ENCODE results near the gene KCTD10. TPM values are rescaled to one million over a fixed set of nuclear protein-coding genes. Genes with fewer than 3 reads are reported as not detected.
A peak's percentile ranks its signal among the peaks of the same experiment; 100 is the strongest.

KCTD10 gene
- total RNA-seq, 2 experiments from 2014 or later: 35.7 to 38.8 TPM

- no peaks in the 10 kb centered on the region for H3K9me3 Mint-ChIP-seq (ENCODE audit: insufficient read depth)
- no peak overlapping the region for H3K4me3 Mint-ChIP-seq
- DNase-seq: no peak
- no peaks in the 10 kb centered on the region for H3K27me3 Mint-ChIP-seq (ENCODE audit: low read depth)
- H3K27ac Mint-ChIP-seq: no peak overlapping the region
- peaks cover 14% of the 10 kb centered on the region for H3K36me3 Mint-ChIP-seq (ENCODE audit: low read depth)
- H3K4me1 Mint-ChIP-seq (ENCODE audit: low read depth): peaks cover 45% of the 10 kb centered on the region
- no peak for ATAC-seq
- CTCF ChIA-PET: no interaction called here
- POLR2A ChIA-PET: interaction anchor here (1.4 kb wide), 1 partner anchor 10 kb away, joined by 7 read pairs; the partner anchor contains the start of genes KCTD10 and UBE3B
Measured at GRCh38 chr12:109466821-109467220, 10.3 kb downstream of the KCTD10 start.

- no peak for ATAC-seq
- Mint-ChIP-seq H3K36me3 (ENCODE audit: low read depth) (peaks cover 14% of the 10 kb centered on the region), H3K4me1 (ENCODE audit: low read depth) (peaks cover 49% of the 10 kb centered on the region), H3K27me3 (ENCODE audit: low read depth) (no peaks in the 10 kb centered on the region), H3K9me3 (ENCODE audit: insufficient read depth) (no peaks in the 10 kb centered on the region), H3K4me3 (no peak overlapping the region), H3K27ac (no peak overlapping the region)
- ChIA-PET CTCF (no interaction called here), POLR2A (interaction anchor here (1.4 kb wide), 1 partner anchor 11 kb away, joined by 7 read pairs; the partner anchor contains the start of genes KCTD10 and UBE3B)
- no peak for DNase-seq
Measured at GRCh38 chr12:109466305-109466704, 10.8 kb downstream of the KCTD10 start.

GRCh38 chr12:109464642-109465351 lies 12.3 kb downstream of the KCTD10 start:
- Mint-ChIP-seq H3K9me3 (ENCODE audit: insufficient read depth) (no peaks in the 10 kb centered on the region), H3K27me3 (ENCODE audit: low read depth) (no peaks in the 10 kb centered on the region), H3K4me1 (ENCODE audit: low read depth) (peaks cover 47% of the 10 kb centered on the region), H3K36me3 (ENCODE audit: low read depth) (peaks cover 16% of the 10 kb centered on the region), H3K4me3 (no peak overlapping the region), H3K27ac (no peak overlapping the region)
- CTCF ChIA-PET: interaction anchor here (1.6 kb wide), 1 partner anchor 32 kb away, joined by 4 read pairs; no protein-coding TSS in a partner anchor
- ATAC-seq (no peak), DNase-seq (no peak)
- POLR2A ChIA-PET: no interaction called here

GRCh38 chr12:109463756-109464155 lies 13.3 kb downstream of the KCTD10 start:
- peak; percentile 7 for ATAC-seq
- no peak for DNase-seq
- H3K36me3 Mint-ChIP-seq (ENCODE audit: low read depth): peaks cover 17% of the 10 kb centered on the region
- no peaks in the 10 kb centered on the region for H3K9me3 Mint-ChIP-seq (ENCODE audit: insufficient read depth)
- peak overlapping the region; percentile 83 for H3K27ac Mint-ChIP-seq
- H3K27me3 Mint-ChIP-seq (ENCODE audit: low read depth): no peaks in the 10 kb centered on the region
- ChIA-PET POLR2A (interaction anchor here (1.2 to 1.4 kb wide), 2 partner anchors 13 to 15 kb away, joined by 3 to 8 read pairs; partner anchors contain the start of genes KCTD10 and UBE3B), CTCF (interaction anchor here (1.2 to 3.7 kb wide), 3 partner anchors 10 to 31 kb away, joined by 4 to 23 read pairs (median 5); no protein-coding TSS in a partner anchor)
- peak overlapping the region; percentile 5 for H3K4me3 Mint-ChIP-seq
- peaks cover 42% of the 10 kb centered on the region for H3K4me1 Mint-ChIP-seq (ENCODE audit: low read depth)

GRCh38 chr12:109462868-109463692 lies 14.0 kb downstream of the KCTD10 start:
- ATAC-seq (peak; percentile 54), DNase-seq (no peak)
- Mint-ChIP-seq H3K27me3 (ENCODE audit: low read depth) (no peaks in the 10 kb centered on the region), H3K4me3 (peak overlapping the region; percentile 13), H3K36me3 (ENCODE audit: low read depth) (peaks cover 14% of the 10 kb centered on the region), H3K27ac (peak overlapping the region; percentile 83), H3K9me3 (ENCODE audit: insufficient read depth) (no peaks in the 10 kb centered on the region), H3K4me1 (ENCODE audit: low read depth) (peaks cover 39% of the 10 kb centered on the region)
- ChIA-PET POLR2A (interaction anchor here (1.2 to 1.4 kb wide), 2 partner anchors 14 to 16 kb away, joined by 3 to 8 read pairs; partner anchors contain the start of genes KCTD10 and UBE3B), CTCF (interaction anchor here (1.2 to 3.7 kb wide), 3 partner anchors 11 to 30 kb away, joined by 4 to 23 read pairs (median 5); no protein-coding TSS in a partner anchor)

GRCh38 chr12:109461846-109462756 lies 15.0 kb downstream of the KCTD10 start:
- DNase-seq (no peak), ATAC-seq (no peak)
- peaks cover 39% of the 10 kb centered on the region for H3K4me1 Mint-ChIP-seq (ENCODE audit: low read depth)
- CTCF ChIA-PET: interaction anchor here (1.4 to 3.7 kb wide), 2 partner anchors 29 to 34 kb away, joined by 6 to 23 read pairs; no protein-coding TSS in a partner anchor
- POLR2A ChIA-PET: no interaction called here
- peaks cover 18% of the 10 kb centered on the region for H3K36me3 Mint-ChIP-seq (ENCODE audit: low read depth)
- no peaks in the 10 kb centered on the region for H3K9me3 Mint-ChIP-seq (ENCODE audit: insufficient read depth)
- H3K4me3 Mint-ChIP-seq: no peak overlapping the region
- peak overlapping the region; percentile 83 for H3K27ac Mint-ChIP-seq
- H3K27me3 Mint-ChIP-seq (ENCODE audit: low read depth): no peaks in the 10 kb centered on the region

GRCh38 chr12:109461049-109461845 lies 15.9 kb downstream of the KCTD10 start:
- ChIA-PET CTCF (interaction anchor here (1.4 to 3.7 kb wide), 2 partner anchors 28 to 33 kb away, joined by 6 to 23 read pairs; no protein-coding TSS in a partner anchor), POLR2A (interaction anchor here (1.1 kb wide), 1 partner anchor 16 kb away, joined by 3 read pairs; the partner anchor contains the start of genes KCTD10 and UBE3B)
- Mint-ChIP-seq H3K9me3 (ENCODE audit: insufficient read depth) (no peaks in the 10 kb centered on the region), H3K27ac (peak overlapping the region; percentile 78), H3K36me3 (ENCODE audit: low read depth) (peaks cover 24% of the 10 kb centered on the region), H3K4me3 (no peak overlapping the region), H3K27me3 (ENCODE audit: low read depth) (no peaks in the 10 kb centered on the region), H3K4me1 (ENCODE audit: low read depth) (peaks cover 39% of the 10 kb centered on the region)
- DNase-seq: no peak
- no peak for ATAC-seq

- Mint-ChIP-seq H3K27me3 (ENCODE audit: low read depth) (no peaks in the 10 kb centered on the region), H3K27ac (peak overlapping the region; percentile 78), H3K36me3 (ENCODE audit: low read depth) (peaks cover 29% of the 10 kb centered on the region), H3K4me1 (ENCODE audit: low read depth) (peaks cover 39% of the 10 kb centered on the region), H3K4me3 (no peak overlapping the region), H3K9me3 (ENCODE audit: insufficient read depth) (no peaks in the 10 kb centered on the region)
- ChIA-PET CTCF (interaction anchor here (3.7 kb wide), 1 partner anchor 28 kb away, joined by 23 read pairs; no protein-coding TSS in a partner anchor), POLR2A (interaction anchor here (1.1 kb wide), 1 partner anchor 17 kb away, joined by 3 read pairs; the partner anchor contains the start of genes KCTD10 and UBE3B)
- DNase-seq: no peak
- ATAC-seq: no peak
Measured at GRCh38 chr12:109460538-109460937, 16.6 kb downstream of the KCTD10 start.

- peaks cover 34% of the 10 kb centered on the region for H3K36me3 Mint-ChIP-seq (ENCODE audit: low read depth)
- H3K27ac Mint-ChIP-seq: no peak overlapping the region
- ATAC-seq: no peak
- POLR2A ChIA-PET: no interaction called here
- peaks cover 38% of the 10 kb centered on the region for H3K4me1 Mint-ChIP-seq (ENCODE audit: low read depth)
- CTCF ChIA-PET: interaction anchor here (0.7 kb wide), 1 partner anchor 26 kb away, joined by 3 read pairs; no protein-coding TSS in a partner anchor
- H3K4me3 Mint-ChIP-seq: no peak overlapping the region
- no peaks in the 10 kb centered on the region for H3K9me3 Mint-ChIP-seq (ENCODE audit: insufficient read depth)
- no peak for DNase-seq
- H3K27me3 Mint-ChIP-seq (ENCODE audit: low read depth): no peaks in the 10 kb centered on the region
Measured at GRCh38 chr12:109459247-109459646, 17.9 kb downstream of the KCTD10 start.

- H3K27ac Mint-ChIP-seq: peak overlapping the region; percentile 39
- peaks cover 38% of the 10 kb centered on the region for H3K36me3 Mint-ChIP-seq (ENCODE audit: low read depth)
- ATAC-seq (no peak), DNase-seq (no peak)
- peaks cover 33% of the 10 kb centered on the region for H3K4me1 Mint-ChIP-seq (ENCODE audit: low read depth)
- H3K27me3 Mint-ChIP-seq (ENCODE audit: low read depth): no peaks in the 10 kb centered on the region
- CTCF ChIA-PET: interaction anchor here (0.7 kb wide), 1 partner anchor 25 kb away, joined by 3 read pairs; no protein-coding TSS in a partner anchor
- no peak overlapping the region for H3K4me3 Mint-ChIP-seq
- no peaks in the 10 kb centered on the region for H3K9me3 Mint-ChIP-seq (ENCODE audit: insufficient read depth)
- POLR2A ChIA-PET: no interaction called here
Measured at GRCh38 chr12:109458771-109459208, 18.3 kb downstream of the KCTD10 start.
